Activated CD4-positive, alpha-beta T cell treated with anti-CD3 and anti-CD28 coated beads, Interleukin-2, amount 50 U/mL, for 4 hours (primary cell): ENCODE data around the gene CLDN1.

Experiments used
- DNase-seq, 2 experiments: peaks; one replicate each; pipeline ENCODE4 v3.0.0-alpha.2; 2020

Gene CLDN1

DNA sequence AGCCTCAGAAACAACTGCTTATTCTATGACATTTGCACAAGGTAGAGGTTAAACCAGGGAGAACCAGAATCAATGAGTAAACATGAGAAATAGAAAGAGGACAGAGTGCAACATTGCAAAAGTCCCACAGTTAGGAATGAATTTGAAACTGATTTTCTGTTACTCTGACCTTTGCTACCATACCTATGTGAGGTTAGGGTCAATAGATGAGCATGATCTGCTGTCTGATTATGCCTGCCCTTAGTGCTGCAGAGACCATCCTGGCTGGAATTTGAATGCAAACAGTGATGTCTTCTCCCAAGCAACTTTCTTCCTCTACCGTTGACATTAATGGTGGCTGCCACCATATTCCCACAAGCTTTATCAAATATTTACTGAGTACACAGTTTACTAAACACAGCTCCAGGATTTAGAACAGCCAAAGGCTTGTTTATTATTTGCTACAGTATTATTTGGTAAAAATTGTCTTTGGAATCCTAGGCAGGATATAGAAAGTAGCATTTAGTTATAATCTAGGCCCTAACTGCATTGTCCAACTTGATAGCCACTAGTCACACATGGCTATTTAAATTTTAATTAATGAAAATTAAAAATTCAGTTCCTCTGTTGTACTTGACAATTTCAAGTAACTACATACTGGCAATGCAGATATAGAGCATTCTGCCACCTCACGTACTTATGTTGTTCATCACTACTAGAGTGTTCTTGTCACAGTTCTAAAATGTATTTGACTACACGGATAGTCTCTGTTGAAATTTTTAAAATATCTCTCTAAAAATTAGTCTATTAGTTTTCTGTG, 8.9 kb upstream of the CLDN1 start:
- no peak for DNase-seq

DNA sequence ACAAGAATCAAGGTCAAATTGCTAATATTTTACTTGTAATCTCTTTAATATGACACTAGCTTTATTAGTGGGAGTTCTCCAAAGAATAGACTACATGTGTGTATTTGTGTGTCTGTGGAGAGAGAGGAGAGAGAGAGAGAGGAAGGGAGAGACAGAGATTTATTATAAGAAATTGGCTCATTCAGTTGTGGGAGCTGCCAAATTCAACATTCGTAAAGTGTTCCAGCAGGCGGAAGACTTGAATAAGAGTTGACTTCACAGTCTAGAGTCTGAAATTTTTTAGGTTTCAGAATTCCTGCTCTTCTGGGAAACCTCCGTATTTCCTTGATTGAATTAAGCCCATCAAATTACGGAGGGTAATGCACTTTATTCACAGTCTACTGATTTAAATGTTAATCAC, 4.7 kb upstream of the CLDN1 start:
- DNase-seq = no peak

DNA sequence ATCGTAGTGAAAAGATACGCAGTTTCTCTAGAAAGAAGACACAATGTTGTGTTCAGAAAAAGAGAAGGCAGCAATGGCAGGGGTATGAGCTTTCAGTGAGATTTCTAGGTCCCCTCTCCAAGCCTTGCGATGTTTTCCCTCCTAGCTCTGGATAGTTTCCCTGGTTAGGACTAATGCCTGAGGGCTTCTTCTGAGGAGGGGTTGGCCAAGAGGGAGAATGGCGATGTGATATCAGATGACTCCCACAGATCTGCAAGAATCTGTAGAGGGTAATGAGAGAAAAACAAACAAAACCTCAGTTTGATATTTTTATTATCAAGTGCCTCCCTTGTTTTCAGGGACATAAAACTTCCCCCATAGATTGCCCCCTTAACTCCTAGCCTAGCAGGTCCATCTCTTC, 4.1 kb upstream of the CLDN1 start:
- no peak for DNase-seq

GRCh38 chr3:190325923-190326322, 3.7 kb upstream of the CLDN1 start:
- DNase-seq = no peak

DNA sequence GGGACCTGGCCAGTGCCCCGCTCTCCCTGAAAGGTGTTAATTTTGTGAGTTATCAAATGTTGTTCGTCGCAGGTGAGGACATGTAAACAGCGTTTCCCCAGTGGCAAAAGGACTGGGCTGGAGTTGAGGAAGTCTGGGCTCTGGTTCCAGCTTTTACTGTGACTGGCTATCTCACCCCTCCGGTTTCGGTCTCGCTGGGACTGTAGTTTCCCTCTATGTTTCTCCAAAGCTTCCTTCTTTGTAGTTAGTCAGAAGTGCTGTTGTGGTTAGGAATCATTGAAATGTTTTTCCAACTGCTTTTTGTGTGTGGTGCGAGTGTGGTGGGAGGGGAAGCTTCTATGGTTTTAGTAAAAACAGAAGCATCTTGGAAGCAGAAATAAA, 990 bp upstream of the CLDN1 start:
- no peak for DNase-seq

- DNase-seq = no peak
Observed at GRCh38 chr3:190322604-190323245, 479 bp upstream of the CLDN1 start.

- no peak for DNase-seq
Observed at GRCh38 chr3:190320594-190321362, 1.5 kb downstream of the CLDN1 start.

GRCh38 chr3:190319660-190320059, 2.6 kb downstream of the CLDN1 start:
- peak; percentile 50 to 57 for DNase-seq

DNA sequence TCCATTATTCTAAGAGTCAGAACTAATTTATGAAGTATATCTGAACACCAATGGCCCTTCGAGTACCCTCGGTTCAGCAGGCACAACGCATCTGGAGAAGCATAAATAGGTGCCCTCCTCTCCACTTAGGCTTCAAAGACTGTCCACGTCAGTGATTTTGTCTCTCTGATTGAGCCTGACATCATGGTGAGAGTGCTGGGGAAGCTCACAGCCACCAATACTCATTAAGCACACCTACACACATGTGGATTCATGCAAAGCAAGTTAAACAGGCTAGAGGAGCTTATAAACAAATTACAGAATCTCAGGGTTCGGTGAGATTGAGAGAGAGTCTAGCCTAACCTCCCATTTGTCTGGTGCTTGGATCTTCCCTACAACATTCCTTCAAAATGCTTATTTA, 3.6 kb downstream of the CLDN1 start:
- no peak for DNase-seq

DNA sequence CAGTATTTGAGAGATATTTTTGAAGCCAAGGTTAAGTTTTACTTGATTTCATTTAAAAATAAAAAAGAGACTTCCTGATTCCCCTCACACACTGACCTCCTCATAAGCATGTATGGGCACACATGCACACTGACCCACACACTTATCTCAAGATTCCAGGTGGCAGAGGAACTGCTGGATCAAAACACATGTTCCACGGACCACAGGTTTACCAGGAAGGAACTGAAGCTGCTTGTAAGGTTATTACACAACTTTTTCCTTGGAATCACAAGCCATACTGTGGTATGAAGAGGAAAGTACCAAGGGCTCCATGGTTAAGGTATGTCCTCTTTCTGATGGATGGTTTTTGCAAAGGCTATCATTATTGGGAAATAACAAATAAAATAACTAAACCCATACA, 7.5 kb downstream of the CLDN1 start:
- no peak for DNase-seq

- DNase-seq = no peak
Observed at GRCh38 chr3:190309414-190309813, 12.8 kb downstream of the CLDN1 start.

- DNase-seq = no peak
Observed at GRCh38 chr3:190308154-190308553, 14.1 kb downstream of the CLDN1 start.

DNA sequence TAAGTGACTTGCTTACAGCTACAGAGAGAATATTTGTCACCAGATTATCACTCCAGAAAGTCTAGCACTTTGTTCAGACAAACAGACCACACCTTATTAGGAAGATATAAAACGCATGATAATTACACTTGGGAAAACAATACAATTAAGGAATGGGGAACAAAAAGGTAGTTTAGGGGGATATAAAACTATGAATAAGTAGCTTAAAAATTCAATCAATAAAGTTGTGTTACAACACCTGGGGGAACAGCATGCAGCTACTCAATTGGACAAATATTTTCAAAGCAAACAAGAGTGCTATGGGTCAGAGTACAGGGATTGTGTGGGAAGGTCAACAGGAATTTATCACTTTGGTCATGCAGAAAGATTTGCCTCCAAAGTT, 15.1 kb downstream of the CLDN1 start:
- no peak for DNase-seq

DNA sequence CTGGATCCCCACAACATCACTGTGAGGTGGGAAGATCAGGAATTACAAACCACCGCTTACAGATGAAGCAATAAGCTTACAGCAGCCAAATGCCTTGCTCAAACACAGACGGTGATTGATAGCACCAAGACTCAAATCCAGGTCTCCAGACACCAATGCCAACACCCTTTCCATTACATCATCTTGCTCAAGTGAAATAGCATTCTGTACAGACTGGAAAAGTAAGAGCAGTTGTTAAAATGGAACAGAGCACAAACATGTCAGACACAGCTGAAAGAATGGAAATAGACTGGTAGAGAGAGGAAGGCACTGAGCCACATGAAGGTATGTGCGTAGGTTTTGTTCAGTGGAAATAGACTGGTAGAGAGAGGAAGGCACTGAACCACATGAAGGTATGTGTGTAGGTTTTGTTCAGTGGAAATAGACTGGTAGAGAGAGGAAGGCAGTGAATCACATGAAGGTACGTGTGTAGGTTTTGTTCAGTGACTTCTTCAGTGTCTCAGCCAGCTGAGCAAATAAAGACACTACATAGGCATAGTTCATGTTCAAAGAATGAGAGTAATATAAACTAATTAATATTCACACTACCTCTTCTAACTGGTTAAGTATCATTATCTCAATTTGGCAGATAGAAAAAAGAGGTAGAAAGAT, 15.6 kb downstream of the CLDN1 start:
- no peak for DNase-seq

DNA sequence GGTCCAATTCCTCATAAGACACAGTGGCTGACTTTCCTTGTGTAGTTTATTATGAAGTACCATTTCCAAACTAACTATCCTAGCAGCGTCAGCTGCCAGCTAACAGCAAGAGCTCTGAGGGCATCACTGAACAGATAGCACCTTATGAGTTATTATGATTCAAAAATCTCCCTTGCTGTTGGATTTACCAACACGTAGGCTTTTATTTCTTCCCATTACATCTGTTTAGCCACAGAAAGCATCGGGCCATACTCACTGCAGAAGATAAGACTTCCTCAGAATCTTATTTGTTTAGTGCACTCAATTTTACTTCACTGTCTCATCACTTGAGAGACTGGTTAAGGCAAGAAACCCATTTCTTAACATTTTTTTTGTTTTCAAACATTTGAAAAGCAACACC, 16.2 kb downstream of the CLDN1 start:
- no peak for DNase-seq

- DNase-seq = no peak
Observed at GRCh38 chr3:190305406-190305805, 16.8 kb downstream of the CLDN1 start.

GRCh38 chr3:190303884-190304283, 18.4 kb downstream of the CLDN1 start:
- no peak for DNase-seq

DNA sequence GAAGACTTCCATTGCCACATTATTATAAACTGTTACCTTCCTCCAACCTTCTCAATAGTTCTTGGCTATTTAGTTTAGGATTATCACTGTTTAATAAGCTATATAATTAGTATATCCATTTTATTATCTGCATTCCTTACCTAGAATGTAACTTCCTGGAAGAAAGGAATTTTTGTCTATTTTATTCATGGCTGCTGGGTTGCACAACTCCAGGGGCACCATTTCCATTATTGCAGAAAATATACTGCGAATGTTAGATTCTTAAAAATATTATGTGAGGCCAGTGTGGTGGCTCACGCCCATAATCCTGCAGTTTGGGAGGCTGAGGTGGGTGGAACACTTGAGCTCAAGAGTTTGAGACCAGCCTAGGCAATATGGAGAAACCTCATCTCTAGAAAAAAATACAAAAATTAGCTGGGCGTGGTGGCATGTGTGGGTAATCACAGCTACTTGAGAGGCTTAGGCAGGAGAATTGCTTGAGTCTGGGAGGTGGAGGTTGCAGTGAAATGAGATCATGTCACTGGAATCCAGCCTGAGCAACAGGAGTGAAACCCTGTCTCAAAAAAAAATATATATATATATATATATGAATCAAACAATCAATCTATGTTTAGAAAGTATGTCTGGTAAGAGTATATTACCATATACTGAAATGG, 19.9 kb downstream of the CLDN1 start:
- no peak for DNase-seq

DNA sequence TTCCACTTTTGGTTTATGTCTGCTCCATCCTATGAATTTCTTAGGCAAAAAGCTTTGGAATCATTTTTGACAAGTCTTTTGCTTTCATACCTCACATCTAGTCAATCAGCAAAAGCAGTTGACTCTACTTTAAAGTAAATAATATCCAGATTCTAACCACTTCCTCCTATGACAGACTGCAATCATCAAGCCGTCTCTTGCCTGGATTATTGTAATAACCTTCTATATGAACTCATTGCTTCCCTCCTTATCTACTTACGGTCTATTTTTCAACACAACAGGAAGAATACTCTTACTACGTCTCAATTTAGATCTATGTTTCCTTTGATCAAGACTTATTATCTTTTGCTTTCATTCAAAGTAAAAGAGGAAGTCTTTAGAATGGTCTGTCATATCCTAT, 20.7 kb downstream of the CLDN1 start:
- DNase-seq = no peak

GRCh38 chr3:190299969-190300368, 22.3 kb downstream of the CLDN1 start:
- DNase-seq = no peak

DNA sequence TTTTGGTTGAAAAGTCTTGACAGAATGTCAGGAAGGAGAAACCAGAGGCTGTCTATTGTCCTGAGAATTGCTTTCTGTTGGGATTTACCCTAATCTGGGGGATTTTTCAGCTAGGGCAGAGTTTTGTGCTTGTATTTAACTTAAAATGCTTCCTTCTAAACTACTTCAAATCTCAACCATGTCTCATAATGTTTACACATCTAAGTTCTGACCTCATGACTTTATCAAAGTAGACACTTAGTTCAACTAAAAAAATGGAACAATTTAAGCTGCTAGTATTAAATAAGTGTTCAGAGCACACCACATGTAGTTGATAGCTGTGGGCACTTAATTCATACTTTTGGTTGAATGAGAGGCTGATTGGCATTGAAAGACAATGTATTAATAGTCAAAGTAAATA, 28.2 kb downstream of the CLDN1 start:
- DNase-seq = no peak

- no peak for DNase-seq
Observed at GRCh38 chr3:190293621-190294020, 28.6 kb downstream of the CLDN1 start.

- DNase-seq = no peak
Observed at GRCh38 chr3:190291994-190292584, 30.2 kb downstream of the CLDN1 start.
